Cardiac fibroblast (primary cell): Measurements from ENCODE around the gene UBP1.
A peak's percentile ranks its signal among the peaks of the same experiment; 100 is the strongest.
"Not testable (repeated sequence)": the region's sequence is repeated elsewhere in the genome, so short reads cannot be mapped to it uniquely, and the experiment has no call there.

Experiments
- DNase-seq, 2 donors: peaks; one replicate each; pipeline versions ENCODE4 v3.0.0 to v3.0.0-alpha.2; 2010; ENCODE audit warnings: low read depth in 2 of 2
- H3K4me3 ChIP-seq, 2 donors: replicated peaks in 1 of 2; 1 replicate in 1 of 2; 2 replicates in 1 of 2; pipeline ENCODE4 v1.5.1; 2011; ENCODE audit warnings: low read depth in 2 of 2, low read length in 2 of 2, mild to moderate bottlenecking in 2 of 2, moderate library complexity in 1 of 2
- CTCF ChIP-seq: IDR thresholded peaks from one replicate; pipeline ENCODE4 v1.5.1; 2011; ENCODE audit warnings: low read depth, mild to moderate bottlenecking, low read length, inconsistent platforms

Gene UBP1

DNA sequence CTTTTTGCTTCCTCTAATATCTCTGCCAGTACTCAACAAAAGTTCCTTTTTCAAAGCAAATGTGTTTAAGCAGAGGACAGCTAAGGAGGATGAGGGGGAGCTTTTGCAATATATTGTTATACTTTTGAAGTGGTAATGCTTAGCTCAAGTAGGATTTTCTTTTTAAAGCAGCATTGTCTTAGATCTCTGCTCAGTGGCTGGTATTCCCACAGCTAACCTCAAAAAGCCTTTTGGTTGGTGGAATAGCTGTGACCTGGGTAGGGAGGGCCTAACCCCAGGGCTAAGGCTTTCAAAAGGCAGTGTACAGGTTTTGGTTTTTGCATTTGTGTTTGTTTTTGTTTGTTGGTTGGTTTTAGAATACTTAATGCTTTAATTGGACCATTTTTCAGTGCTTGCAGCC lies 76.1 kb downstream of the UBP1 start:
- no peak for DNase-seq
- no peak overlapping the region for H3K4me3 ChIP-seq
- TF ChIP-seq CTCF, result no peak

- DNase-seq, result no peak
- no peak for TF ChIP-seq CTCF
- H3K4me3 ChIP-seq, result no peak overlapping the region
Observed at GRCh38 chr3:33363113-33363800, 76.9 kb downstream of the UBP1 start.

DNA sequence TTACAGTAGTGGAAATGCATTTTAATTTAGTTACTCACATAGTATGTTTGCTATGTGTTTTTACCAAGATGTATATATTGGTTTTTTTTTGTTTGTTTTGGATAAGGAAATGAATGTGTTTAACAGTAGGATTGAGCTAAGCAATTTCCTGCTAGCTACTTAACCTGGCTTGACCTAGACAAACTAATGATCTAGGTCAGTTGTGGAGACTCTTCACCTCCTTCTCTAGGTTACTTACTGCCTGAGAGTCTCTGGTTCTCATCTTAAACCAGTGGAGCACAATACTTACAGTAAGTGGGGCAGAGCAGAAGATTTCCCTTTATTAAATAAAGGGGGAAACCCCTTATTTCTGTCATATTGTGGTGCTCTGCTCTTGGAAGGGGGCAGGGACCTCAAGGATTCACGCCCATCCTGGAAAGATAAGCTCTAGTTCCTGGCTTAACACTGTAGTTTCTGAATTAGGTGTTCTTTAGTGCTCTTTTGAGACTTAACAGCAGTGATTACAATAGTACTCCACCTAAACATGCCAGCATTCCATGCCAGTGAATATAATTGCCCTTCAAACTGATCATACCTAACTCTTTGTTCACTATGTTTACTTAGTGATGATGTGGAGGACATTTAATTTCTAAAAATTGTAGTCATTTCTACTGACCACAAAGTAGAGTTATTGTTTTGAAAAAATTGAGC lies 79.9 kb downstream of the UBP1 start:
- TF ChIP-seq CTCF, result no peak
- DNase-seq, result peak; percentile 43 to 93
- peak overlapping the region in 1 of 2 donors; percentile 7 for H3K4me3 ChIP-seq

DNA sequence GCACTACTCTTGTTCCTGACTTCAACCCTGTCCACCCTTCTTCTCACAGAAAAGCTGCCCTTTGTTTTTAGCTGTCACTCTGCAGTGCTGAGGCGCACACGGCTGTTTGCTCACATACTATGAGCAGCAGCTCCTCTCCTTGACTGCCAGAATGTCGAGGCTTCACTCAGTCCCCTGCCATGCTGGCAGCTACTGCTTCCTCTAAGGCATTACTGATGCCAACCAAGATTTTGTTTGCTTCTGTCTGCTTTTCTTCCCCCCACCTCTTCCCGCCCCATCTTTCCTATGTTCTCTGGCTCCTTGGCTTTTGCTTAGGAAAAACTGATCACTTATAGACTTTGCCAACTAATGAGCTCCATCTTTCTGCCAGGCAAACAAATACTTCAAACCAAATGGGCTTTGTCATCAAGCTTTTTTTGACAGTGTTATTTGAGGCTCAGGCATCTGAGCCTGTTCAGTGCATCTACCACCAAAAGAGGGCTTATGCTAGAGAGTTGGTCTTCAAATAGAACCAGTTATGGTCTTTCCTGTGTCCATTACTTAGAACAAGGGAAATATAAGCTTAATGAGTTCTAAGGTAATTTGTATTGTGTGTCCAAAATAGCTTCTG lies 81.9 kb downstream of the UBP1 start:
- DNase-seq, result no peak
- no peak overlapping the region for H3K4me3 ChIP-seq
- TF ChIP-seq CTCF, result no peak

DNA sequence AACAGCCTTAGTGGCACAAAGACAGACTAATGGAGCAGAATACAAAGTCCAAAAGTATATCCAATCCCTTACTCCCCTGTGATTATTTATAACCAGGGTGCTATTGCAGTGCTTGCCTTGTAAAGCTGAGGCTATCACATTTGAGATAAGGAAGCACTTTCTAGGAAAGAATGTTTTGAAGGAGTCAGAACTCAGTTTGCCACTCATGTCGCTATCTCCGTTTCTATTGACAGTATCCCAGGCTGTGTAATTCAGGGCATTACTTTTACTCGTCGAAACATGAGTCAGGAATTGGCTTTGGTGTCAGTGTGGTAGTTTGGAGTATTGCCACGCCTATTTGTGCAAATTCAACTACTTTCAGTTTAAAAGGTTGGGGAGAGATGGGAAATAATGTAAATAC lies 84.6 kb downstream of the UBP1 start:
- DNase-seq, result peak; percentile 68 to 73
- no peak for TF ChIP-seq CTCF
- H3K4me3 ChIP-seq, result no peak overlapping the region

GRCh38 chr3:33339758-33340157 lies 100.4 kb downstream of the UBP1 start:
- no peak overlapping the region for H3K4me3 ChIP-seq
- no peak for TF ChIP-seq CTCF
- no peak for DNase-seq

GRCh38 chr3:33338936-33339465 lies 101.2 kb downstream of the UBP1 start:
- H3K4me3 ChIP-seq, DNase-seq: not testable (repeated sequence)
